Upper lobe of left lung (tissue), 6 donors: Measurements from ENCODE around the gene MYLK3. TPM values are rescaled to one million over a fixed set of nuclear protein-coding genes. Genes with fewer than 3 reads are reported as not detected.

ENCODE experiments used
- ATAC-seq, 2 donors: fragments of 200-7000 bp; cut with Tn5 transposase; one replicate each; pipeline ENCODE4 v1.9.1; 2022; ENCODE audit warnings: mild to moderate bottlenecking in 2 of 2, moderate library complexity in 2 of 2; ENCODE audit not compliant: low FRiP score in 2 of 2
- DNase-seq, 2 donors: peaks; one replicate each; pipeline ENCODE4 v3.0.0-alpha.2; 2019 to 2020
- H3K27ac ChIP-seq, 4 donors: fragments of 200-600 bp; sonication (generic); one replicate each; pipeline ENCODE4 v1.5.1; 2016 to 2019
- H3K27me3 ChIP-seq, 4 donors: fragments of 200-600 bp; sonication (generic); one replicate each; pipeline ENCODE4 v1.5.1; 2017 to 2019
- H3K36me3 ChIP-seq, 4 donors: fragments of 200-600 bp; sonication (generic); one replicate each; pipeline ENCODE4 v1.5.1; 2016 to 2019
- H3K4me1 ChIP-seq, 4 donors: fragments of 200-600 bp; sonication (generic); one replicate each; pipeline ENCODE4 v1.5.1; 2018 to 2019
- H3K4me3 ChIP-seq, 4 donors: fragments of 200-600 bp; sonication (generic); one replicate each; pipeline ENCODE4 v1.5.1; 2017 to 2019; ENCODE audit warnings: mild to moderate bottlenecking in 2 of 4, moderate library complexity in 1 of 4
- H3K9me3 ChIP-seq, 4 donors: fragments of 200-600 bp; sonication (generic); one replicate each; pipeline ENCODE4 v1.5.1; 2018 to 2019
- EP300 ChIP-seq, 4 donors: sonication (generic); formaldehyde crosslinking; IDR thresholded peaks; one replicate each; pipeline ENCODE4 v1.5.1; 2017; ENCODE audit warnings: antibody characterized with exemption in 4 of 4, control low read depth in 2 of 4
- POLR2A ChIP-seq, 4 donors: fragments of 450-650 bp; IDR thresholded peaks; one replicate each; pipeline ENCODE4 v1.5.1; 2016 to 2017; ENCODE audit warnings: antibody characterized with exemption in 4 of 4, mild to moderate bottlenecking in 2 of 4
- POLR2AphosphoS5 ChIP-seq, 2 donors: sonication (generic); formaldehyde crosslinking; IDR thresholded peaks; one replicate each; pipeline ENCODE4 v1.5.1; 2017; ENCODE audit warnings: antibody characterized with exemption in 2 of 2
- WGBS, 2 donors: methylation state at CpG; one replicate each; pipeline ENCODE4 v1.1.5; 2017 to 2018; 5-methylcytosine and 5-hydroxymethylcytosine counted together
- total RNA-seq, 6 donors: library from RNA; depleted of rRNA in 4 of 6; stranded (reverse); fragments of >200 nt in 4 of 6; gene quantifications; one replicate each; pipeline versions ENCODE4 v1.1.0 to v1.2.1, GENCODE V29; 2016 to 2021
- TF ChIP-seq, protein P1 (sequence below), 6 experiments: fragments of 450-650 bp in 4 of 6; fragments of 200-600 bp in 2 of 6; sonication (generic) in 2 of 6; IDR thresholded peaks; one replicate each; pipeline ENCODE4 v1.5.1; 2016 to 2019; ENCODE audit warnings: antibody characterized with exemption in 6 of 6
- donor health status: DM: no; HTN: no; CAD: no; lungs with moderate emphysema.
- donor health status: DM: no; HTN: yes; CAD: no; lungs with severe emphysema.

The MYLK3 gene
- total RNA-seq, 6 donors from 2014 or later = 0.11 to 4.2 (median 1.1) TPM

DNA sequence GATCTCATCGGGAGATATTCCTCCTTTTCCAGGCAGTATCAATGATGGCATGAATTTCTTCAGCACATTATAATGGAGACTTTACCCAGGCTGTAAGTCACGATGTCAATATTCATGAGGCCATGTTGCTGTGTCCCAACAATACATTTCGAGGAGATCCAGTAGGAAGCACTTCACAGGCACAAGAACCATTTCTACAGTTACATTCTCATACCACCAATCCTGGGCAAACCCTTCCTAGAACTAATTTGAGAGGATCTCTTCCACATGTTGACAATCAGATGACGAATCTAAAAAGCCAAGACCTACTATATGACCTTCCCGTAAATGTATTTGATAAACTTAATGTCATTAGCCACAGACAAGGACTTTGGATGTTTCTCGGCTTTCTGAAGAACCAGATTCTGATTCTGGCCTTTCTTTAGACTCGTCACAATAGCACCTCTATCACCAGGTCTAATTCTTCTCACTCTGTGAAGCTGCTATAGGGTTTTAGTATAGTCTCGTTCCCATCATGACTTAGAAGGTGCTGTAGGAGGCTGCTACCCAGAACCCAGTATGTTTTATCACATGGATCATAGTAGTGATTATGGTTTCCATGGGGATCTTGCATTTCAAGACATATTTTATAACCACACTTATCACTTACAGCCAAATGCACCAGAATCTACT is 42.6 kb upstream of the MYLK3 start:
- Histone ChIP-seq H3K9me3 (peaks cover 0 to 9% (median 2%) of the 10 kb centered on the region in 4 donors), H3K4me3 (peak overlapping the region in 2 of 4 donors; percentile 64 to 77), H3K27ac (no peak overlapping the region), H3K27me3 (no peaks in the 10 kb centered on the region), H3K36me3 (no peaks in the 10 kb centered on the region), H3K4me1 (peaks cover 0 to 8% (median 4%) of the 10 kb centered on the region in 4 donors)
- DNase-seq (no peak), ATAC-seq (no peak)
- TF ChIP-seq, protein P1, sequence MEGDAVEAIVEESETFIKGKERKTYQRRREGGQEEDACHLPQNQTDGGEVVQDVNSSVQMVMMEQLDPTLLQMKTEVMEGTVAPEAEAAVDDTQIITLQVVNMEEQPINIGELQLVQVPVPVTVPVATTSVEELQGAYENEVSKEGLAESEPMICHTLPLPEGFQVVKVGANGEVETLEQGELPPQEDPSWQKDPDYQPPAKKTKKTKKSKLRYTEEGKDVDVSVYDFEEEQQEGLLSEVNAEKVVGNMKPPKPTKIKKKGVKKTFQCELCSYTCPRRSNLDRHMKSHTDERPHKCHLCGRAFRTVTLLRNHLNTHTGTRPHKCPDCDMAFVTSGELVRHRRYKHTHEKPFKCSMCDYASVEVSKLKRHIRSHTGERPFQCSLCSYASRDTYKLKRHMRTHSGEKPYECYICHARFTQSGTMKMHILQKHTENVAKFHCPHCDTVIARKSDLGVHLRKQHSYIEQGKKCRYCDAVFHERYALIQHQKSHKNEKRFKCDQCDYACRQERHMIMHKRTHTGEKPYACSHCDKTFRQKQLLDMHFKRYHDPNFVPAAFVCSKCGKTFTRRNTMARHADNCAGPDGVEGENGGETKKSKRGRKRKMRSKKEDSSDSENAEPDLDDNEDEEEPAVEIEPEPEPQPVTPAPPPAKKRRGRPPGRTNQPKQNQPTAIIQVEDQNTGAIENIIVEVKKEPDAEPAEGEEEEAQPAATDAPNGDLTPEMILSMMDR (IDR thresholded peaks at IDR 0.05) = no peak
- TF ChIP-seq POLR2AphosphoS5 (IDR thresholded peaks at IDR 0.05) = no peak
- no peak for TF ChIP-seq POLR2A (IDR thresholded peaks at IDR 0.05)
- TF ChIP-seq EP300 (IDR thresholded peaks at IDR 0.05) = no peak
- 90 to 92% methylated on average over 8 of the region's 8 CpGs for WGBS, 2 donors

DNA sequence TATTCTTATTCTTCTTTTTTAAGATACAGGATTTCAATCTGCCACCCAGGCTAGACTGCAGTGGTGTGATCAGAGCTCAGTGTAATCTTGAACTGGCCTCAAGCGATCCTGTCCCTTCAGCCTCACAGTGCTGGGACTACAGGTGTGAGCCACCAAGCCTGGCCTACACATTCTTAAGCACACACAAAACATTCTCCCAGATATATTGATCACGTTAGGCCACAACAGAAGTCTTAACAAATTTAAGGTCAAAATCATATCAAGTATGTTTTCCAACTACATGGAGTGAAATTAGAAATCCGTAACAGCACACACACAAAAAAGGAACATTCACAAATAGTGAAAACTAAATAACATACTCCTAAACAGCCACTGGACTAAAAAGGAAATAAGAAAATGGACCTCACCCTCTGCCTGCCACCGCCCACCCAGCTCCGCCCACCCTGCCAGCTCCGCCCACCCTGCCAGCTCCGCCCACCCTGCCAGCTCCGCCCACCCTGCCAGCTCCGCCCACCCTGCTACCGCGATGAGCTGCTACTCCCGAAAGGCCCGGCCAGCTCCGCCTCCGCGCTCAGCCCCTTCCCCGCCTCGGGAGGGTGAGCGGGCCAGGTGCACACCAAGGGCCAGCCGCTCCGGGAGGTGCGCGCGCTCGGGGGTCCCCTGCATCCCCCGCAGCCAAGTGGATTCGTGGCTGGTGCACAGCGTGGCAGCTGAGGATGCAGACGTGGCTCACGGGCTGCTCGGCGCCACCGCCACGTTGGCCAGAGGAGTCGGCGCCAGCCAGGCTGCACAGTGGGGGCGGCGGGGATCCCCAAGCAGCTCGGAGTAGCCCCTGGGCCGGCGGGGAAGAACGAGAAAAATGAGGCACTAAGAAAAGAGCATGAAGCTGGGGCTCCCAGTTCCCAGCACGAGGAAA is 41.6 kb upstream of the MYLK3 start:
- no peaks in the 10 kb centered on the region for H3K27me3 ChIP-seq

DNA sequence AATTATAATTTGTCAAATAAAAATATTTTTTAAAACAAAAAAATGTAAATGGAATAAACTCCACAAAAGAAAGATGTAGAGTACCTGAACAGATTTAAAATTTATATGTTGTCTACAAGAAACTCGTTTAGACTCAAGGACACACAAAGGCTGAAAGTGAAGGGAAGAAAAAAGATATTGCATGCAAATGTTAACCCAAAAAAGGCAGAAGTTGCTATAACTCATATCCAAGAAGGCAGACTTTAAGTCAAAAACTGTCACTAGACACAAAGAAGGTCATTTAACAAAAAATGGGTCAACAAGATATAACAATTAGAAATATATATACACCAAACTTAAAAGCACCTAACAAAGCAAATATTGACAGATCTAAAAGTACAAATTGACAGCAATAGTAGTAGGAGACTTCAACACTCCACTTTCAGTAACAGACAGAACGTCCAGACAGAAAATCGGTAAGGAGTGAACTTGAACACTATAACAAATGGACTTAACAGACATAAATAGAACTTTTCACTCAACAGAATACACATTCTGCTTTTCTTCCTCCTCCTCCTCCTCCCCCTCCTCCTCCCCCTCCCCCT is 40.8 kb upstream of the MYLK3 start:
- Histone ChIP-seq H3K4me3 (no peak overlapping the region), H3K36me3 (no peaks in the 10 kb centered on the region), H3K9me3 (peaks cover 0 to 6% (median 2%) of the 10 kb centered on the region in 4 donors), H3K27me3 (no peaks in the 10 kb centered on the region), H3K27ac (peak overlapping the region in 2 of 4 donors; percentile 32 to 50), H3K4me1 (peaks cover 0 to 8% (median 4%) of the 10 kb centered on the region in 4 donors)
- TF ChIP-seq POLR2A (IDR thresholded peaks at IDR 0.05) (no peak), EP300 (IDR thresholded peaks at IDR 0.05) (no peak)
- DNase-seq = no peak
- ATAC-seq = no peak
- 64 to 67% methylated on average over 3 of the region's 3 CpGs for WGBS, 2 donors

More for the DNA sequence above, 41.6 kb upstream of the MYLK3 start:
- Histone ChIP-seq H3K36me3 (no peaks in the 10 kb centered on the region), H3K4me3 (peak overlapping the region; percentile 47 to 81 (median 70)), H3K4me1 (peaks cover 0 to 8% (median 4%) of the 10 kb centered on the region in 4 donors), H3K27ac (peak overlapping the region in 3 of 4 donors; percentile 21 to 66 (median 53)), H3K9me3 (peaks cover 0 to 9% (median 2%) of the 10 kb centered on the region in 4 donors)
- peak; percentile 89 to 94 for DNase-seq
- WGBS, 2 donors = 11 to 18% methylated on average over 24 to 30 of the region's 43 CpGs
- peak in 1 of 4 donors; percentile 41 for TF ChIP-seq POLR2A (IDR thresholded peaks at IDR 0.05)
- TF ChIP-seq POLR2AphosphoS5 (IDR thresholded peaks at IDR 0.05) = no peak
- TF ChIP-seq EP300 (IDR thresholded peaks at IDR 0.05) = no peak
- TF ChIP-seq, protein P1 (IDR thresholded peaks at IDR 0.05) = no peak
- ATAC-seq = peak; percentile 95 to 98

DNA sequence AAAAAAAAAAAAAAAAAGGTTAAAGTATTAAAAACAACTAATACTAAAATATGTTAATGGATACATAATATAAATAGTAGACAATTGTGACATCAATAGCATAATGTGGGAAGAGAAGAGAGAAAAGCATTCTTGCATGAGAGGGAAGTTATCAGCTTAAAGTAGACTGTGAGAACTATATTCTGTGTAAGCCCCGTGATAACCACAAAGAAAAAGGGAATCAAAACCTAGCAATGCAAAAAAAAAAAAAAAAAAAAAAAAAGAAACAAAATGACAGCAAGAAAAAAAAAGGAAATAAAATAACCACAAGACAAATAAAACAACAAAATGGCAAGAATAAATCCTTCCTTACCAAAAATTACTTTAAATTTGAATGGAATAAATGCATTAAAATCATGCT is 39.8 kb upstream of the MYLK3 start:
- Histone ChIP-seq H3K36me3 (no peaks in the 10 kb centered on the region), H3K27ac (no peak overlapping the region), H3K4me3 (no peak overlapping the region), H3K9me3 (peaks cover 0 to 6% (median 0%) of the 10 kb centered on the region in 4 donors), H3K27me3 (no peaks in the 10 kb centered on the region), H3K4me1 (peaks cover 0 to 8% (median 4%) of the 10 kb centered on the region in 4 donors)
- TF ChIP-seq, protein P1 (IDR thresholded peaks at IDR 0.05) = no peak
- no peak for TF ChIP-seq POLR2A (IDR thresholded peaks at IDR 0.05)
- TF ChIP-seq POLR2AphosphoS5 (IDR thresholded peaks at IDR 0.05) = no peak
- TF ChIP-seq EP300 (IDR thresholded peaks at IDR 0.05) = no peak
- DNase-seq (no peak), ATAC-seq (no peak)
- 38 to 76% methylated on average over 1 of the region's 1 CpG for WGBS, 2 donors
